GM12891 (cell line): Measurements from ENCODE around the gene MTREX.

ENCODE experiments used
- POLR2A ChIP-seq: IDR thresholded peaks from 2 replicates; pipeline ENCODE4 v1.6.1; 2011; ENCODE audit warnings: low read depth, low read length, control low read depth
- POLR2AphosphoS5 ChIP-seq: IDR thresholded peaks from 2 replicates; pipeline ENCODE4 v1.6.1; 2011; ENCODE audit warnings: low read depth, low read length, control low read depth
- SPI1 ChIP-seq: IDR thresholded peaks from 2 replicates; pipeline ENCODE4 v1.6.1; 2011; ENCODE audit warnings: low read depth, low read length, control low read depth

DNA sequence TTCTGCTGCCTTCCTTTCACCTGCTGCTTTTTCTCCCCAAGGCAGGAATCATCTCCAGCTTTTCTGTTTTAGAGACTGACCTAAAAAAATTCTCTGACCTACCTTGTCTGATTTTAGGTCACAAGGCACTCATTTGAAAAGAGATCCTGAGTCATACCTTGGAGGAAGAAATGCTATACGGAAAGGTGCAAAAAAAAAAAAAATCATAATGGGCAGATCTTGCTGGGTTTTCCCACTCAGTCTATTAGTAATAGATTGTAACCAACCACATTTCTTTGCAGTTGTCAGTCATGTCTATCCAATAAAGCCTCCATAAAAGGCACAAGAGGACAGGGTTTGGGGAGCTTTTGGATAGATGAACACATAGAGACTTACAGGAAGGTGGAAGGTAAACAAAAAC, 70.0 kb downstream of the MTREX start:
- no peak for TF ChIP-seq POLR2A
- TF ChIP-seq POLR2AphosphoS5, result no peak
- no peak for TF ChIP-seq SPI1
